Duodenal mucosa (tissue), 2 donors: ENCODE results near the gene BANF1.

Source experiments
- H3K27ac ChIP-seq: one replicate; pipeline ENCODE4 v1.7.0; 2013; ENCODE audit warnings: low read depth, low read length
- H3K27me3 ChIP-seq, 2 donors: one replicate each; pipeline ENCODE4 v1.7.0; 2013; ENCODE audit warnings: low read length in 2 of 2, control low read depth in 1 of 2; ENCODE audit not compliant: insufficient read depth in 2 of 2, control insufficient read depth in 1 of 2
- H3K36me3 ChIP-seq, 2 donors: one replicate each; pipeline ENCODE4 v1.7.0; 2013; ENCODE audit warnings: low read length in 2 of 2, control low read depth in 1 of 2; ENCODE audit not compliant: insufficient read depth in 2 of 2, control insufficient read depth in 1 of 2
- H3K4me1 ChIP-seq, 2 donors: one replicate each; pipeline ENCODE4 v1.7.0; 2013; ENCODE audit warnings: low read length in 2 of 2, control low read depth in 1 of 2; ENCODE audit not compliant: insufficient read depth in 2 of 2, control insufficient read depth in 1 of 2
- H3K4me3 ChIP-seq, 2 donors: one replicate each; pipeline ENCODE4 v1.7.0; 2013; ENCODE audit warnings: low read length in 2 of 2, low read depth in 1 of 2
- H3K9ac ChIP-seq, 2 donors: one replicate each; pipeline ENCODE4 v1.7.0; 2013; ENCODE audit warnings: low read length in 2 of 2, low read depth in 1 of 2
- H3K9me3 ChIP-seq, 2 donors: one replicate each; pipeline ENCODE4 v1.7.0; 2013; ENCODE audit warnings: low read length in 2 of 2, control low read depth in 1 of 2; ENCODE audit not compliant: control insufficient read depth in 1 of 2

BANF1 gene

DNA sequence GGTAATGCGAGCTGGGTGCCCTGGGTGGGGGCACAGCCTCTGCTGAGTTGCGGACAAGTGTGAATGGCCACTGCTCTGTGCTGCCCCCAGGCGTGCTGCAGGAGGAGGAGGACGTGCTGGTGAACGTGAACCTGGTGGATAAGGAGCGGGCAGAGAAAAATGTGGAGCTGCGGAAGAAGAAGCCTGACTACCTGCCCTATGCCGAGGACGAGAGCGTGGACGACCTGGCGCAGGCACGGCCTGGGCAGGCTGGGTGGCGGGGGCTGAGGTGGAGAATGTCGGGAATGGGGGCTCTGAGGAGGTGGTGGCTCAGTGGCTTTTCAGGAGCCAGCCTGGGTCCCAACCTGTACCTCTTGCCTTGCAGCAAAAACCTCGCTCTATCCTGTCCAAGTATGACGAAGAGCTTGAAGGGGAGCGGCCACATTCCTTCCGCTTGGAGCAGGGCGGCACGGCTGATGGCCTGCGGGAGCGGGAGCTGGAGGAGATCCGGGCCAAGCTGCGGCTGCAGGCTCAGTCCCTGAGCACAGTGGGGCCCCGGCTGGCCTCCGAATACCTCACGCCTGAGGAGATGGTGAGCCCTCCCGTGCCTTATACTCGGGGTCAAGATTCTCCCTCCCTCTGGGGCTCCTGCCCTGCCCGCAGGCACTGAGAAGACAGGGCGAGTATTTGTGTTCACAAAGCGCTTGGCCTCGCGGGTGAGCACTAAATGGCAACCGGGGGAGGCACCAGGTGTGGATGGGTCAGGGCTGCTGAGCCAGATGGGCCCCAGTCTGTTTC is 36.1 kb upstream of the BANF1 start:
- H3K27ac ChIP-seq, result no peak overlapping the region
- H3K27me3 ChIP-seq, result no peaks in the 10 kb centered on the region
- H3K4me1 ChIP-seq, result peaks cover 12 to 23% of the 10 kb centered on the region in 2 donors
- peaks cover 46 to 69% of the 10 kb centered on the region in 2 donors for H3K36me3 ChIP-seq
- H3K9ac ChIP-seq, result no peak overlapping the region
- H3K9me3 ChIP-seq, result no peaks in the 10 kb centered on the region
- H3K4me3 ChIP-seq, result no peak overlapping the region

- peaks cover 46 to 71% of the 10 kb centered on the region in 2 donors for H3K36me3 ChIP-seq
- no peaks in the 10 kb centered on the region for H3K9me3 ChIP-seq
- no peak overlapping the region for H3K4me3 ChIP-seq
- H3K9ac ChIP-seq, result no peak overlapping the region
- H3K27me3 ChIP-seq, result no peaks in the 10 kb centered on the region
- no peak overlapping the region for H3K27ac ChIP-seq
- H3K4me1 ChIP-seq, result peaks cover 9 to 18% of the 10 kb centered on the region in 2 donors
These were observed 34.9 kb upstream of the BANF1 start for GRCh38 chr11:65967329-65967934.

- Histone ChIP-seq H3K4me3 (no peak overlapping the region), H3K27me3 (no peaks in the 10 kb centered on the region), H3K27ac (no peak overlapping the region), H3K9ac (no peak overlapping the region), H3K4me1 (peaks cover 0 to 4% of the 10 kb centered on the region in 2 donors), H3K36me3 (peaks cover 54 to 80% of the 10 kb centered on the region in 2 donors), H3K9me3 (no peaks in the 10 kb centered on the region)
These were observed 33.5 kb upstream of the BANF1 start for GRCh38 chr11:65968600-65969482.

GRCh38 chr11:65972116-65972515 is 30.2 kb upstream of the BANF1 start:
- peaks cover 38 to 63% of the 10 kb centered on the region in 2 donors for H3K36me3 ChIP-seq
- no peak overlapping the region for H3K4me3 ChIP-seq
- no peak overlapping the region for H3K9ac ChIP-seq
- no peaks in the 10 kb centered on the region for H3K27me3 ChIP-seq
- H3K4me1 ChIP-seq, result no peaks in the 10 kb centered on the region
- H3K9me3 ChIP-seq, result no peaks in the 10 kb centered on the region
- no peak overlapping the region for H3K27ac ChIP-seq

- peaks cover 38 to 63% of the 10 kb centered on the region in 2 donors for H3K36me3 ChIP-seq
- H3K27ac ChIP-seq, result no peak overlapping the region
These were observed 28.7 kb upstream of the BANF1 start for GRCh38 chr11:65973439-65974110.

DNA sequence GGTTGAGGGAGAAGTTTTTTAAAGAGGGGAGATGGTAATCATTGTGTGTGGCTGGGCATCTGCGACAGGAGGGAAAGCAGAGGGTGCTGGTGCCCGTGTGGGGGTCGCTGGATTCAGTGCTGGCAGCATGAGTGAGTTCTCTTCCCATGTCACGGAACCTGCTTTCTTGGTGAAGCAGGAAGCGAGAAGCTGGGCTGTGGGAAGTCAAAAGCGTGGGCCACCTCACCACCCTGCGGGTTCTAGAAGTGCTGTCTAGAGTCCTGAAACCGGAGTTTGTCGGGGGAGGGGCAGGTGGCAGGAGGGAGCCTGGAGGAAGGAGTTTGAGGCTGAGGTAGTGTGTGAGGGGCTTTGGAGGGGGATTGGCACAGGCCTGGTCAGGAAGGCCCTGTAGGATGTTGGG is 26.5 kb upstream of the BANF1 start:
- no peak overlapping the region for H3K4me3 ChIP-seq
- H3K9me3 ChIP-seq, result no peaks in the 10 kb centered on the region
- peaks cover 28 to 56% of the 10 kb centered on the region in 2 donors for H3K36me3 ChIP-seq
- H3K9ac ChIP-seq, result no peak overlapping the region
- H3K27me3 ChIP-seq, result no peaks in the 10 kb centered on the region
- no peaks in the 10 kb centered on the region for H3K4me1 ChIP-seq
- H3K27ac ChIP-seq, result no peak overlapping the region

More at GRCh38 chr11:65973439-65974110, 28.7 kb upstream of the BANF1 start:
- no peaks in the 10 kb centered on the region for H3K27me3 ChIP-seq
- H3K4me3 ChIP-seq, result no peak overlapping the region
- H3K9me3 ChIP-seq, result no peaks in the 10 kb centered on the region
- no peaks in the 10 kb centered on the region for H3K4me1 ChIP-seq
- H3K9ac ChIP-seq, result no peak overlapping the region

DNA sequence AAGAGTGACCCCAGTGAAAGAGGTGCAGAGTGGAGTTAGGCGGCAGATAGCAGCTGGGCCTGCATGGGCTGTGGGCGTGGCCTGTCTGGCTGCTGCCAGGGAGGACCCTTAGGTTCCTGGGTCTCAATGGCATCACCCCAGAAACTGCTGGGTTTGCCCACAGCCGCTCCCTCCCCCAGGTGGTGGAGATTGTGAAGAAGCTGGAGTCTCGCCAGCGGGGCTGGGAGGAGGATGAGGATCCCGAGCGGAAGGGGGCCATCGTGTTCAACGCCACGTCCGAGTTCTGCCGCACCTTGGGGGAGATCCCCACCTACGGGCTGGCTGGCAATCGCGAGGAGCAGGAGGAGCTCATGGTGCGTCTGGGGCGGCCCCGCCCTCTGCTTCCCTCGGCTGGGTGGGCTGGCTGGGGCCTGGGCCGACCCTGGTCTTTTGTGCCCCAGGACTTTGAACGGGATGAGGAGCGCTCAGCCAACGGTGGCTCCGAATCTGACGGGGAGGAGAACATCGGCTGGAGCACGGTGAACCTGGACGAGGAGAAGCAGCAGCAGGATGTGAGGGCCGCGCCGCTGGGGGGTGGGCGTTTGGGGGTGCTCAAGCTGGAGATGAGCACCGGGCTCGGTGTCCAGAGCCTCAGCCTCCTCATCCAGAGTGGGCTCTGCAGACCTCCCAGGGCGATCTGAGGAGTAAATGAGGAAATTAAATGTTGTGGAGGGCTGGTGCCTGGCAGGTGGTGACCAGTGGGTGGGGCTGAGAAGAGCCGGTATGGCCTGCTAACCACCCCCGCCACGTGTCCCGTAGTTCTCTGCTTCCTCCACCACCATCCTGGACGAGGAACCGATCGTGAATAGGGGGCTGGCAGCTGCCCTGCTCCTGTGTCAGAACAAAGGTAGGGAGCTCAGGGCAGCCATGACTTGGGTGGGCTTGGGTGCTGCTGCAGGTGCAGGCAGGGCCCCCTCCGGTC is 25.8 kb upstream of the BANF1 start:
- Histone ChIP-seq H3K4me3 (no peak overlapping the region), H3K4me1 (no peaks in the 10 kb centered on the region), H3K27ac (no peak overlapping the region), H3K9me3 (no peaks in the 10 kb centered on the region), H3K9ac (no peak overlapping the region), H3K36me3 (peaks cover 28 to 56% of the 10 kb centered on the region in 2 donors), H3K27me3 (no peaks in the 10 kb centered on the region)

DNA sequence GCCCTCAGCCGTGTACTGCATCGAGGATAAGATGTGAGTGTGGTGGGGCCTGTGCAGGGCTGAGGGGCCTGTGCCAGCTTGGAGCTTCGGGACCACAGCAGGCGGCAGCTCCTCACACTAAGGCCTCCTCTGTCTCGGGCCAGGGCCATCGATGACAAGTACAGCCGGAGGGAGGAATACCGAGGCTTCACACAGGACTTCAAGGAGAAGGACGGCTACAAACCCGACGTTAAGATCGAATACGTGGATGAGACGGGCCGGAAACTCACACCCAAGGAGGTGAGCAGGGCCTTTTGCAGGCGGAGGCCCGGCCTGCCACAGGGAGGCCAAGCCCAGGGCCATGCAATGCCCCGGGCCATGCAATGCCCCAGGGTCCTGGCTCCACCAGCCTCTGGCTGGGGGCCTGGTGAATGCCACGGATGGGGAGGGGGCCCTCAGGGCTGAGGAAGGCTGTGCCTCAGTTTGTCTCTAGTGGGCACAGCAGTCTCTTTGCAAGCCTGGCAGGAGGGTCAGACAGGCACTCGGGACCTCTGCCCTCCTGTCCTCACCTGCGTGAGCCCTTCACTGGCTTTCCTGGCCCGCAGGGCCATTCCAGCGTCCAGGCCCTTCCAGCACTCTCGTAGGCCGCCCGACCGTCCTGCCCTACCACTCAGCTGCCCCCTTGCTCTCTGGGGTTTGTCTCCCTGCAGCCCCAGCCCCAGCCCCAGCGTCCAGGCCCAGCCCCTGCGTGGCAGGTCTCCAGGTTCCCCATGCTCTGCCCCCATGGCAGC is 24.5 kb upstream of the BANF1 start:
- H3K9ac ChIP-seq, result no peak overlapping the region
- no peaks in the 10 kb centered on the region for H3K9me3 ChIP-seq
- no peaks in the 10 kb centered on the region for H3K27me3 ChIP-seq
- H3K36me3 ChIP-seq, result peaks cover 28 to 51% of the 10 kb centered on the region in 2 donors
- H3K4me1 ChIP-seq, result no peaks in the 10 kb centered on the region
- no peak overlapping the region for H3K27ac ChIP-seq
- no peak overlapping the region for H3K4me3 ChIP-seq
